ENCODE data around the gene POC1A.

POC1A gene

GRCh38 chr3:52092891-52093290, 61.3 kb downstream of the POC1A start:
- H3K27ac ChIP-seq: peak overlapping the region; percentile 15; the same call in 1 of the 2 replicates
- TF ChIP-seq CTCF (conservative IDR thresholded peaks at IDR 0.05; ENCODE audit: low read depth): no peak
- no peak for DNase-seq (ENCODE audit: low spot score)
- POLR2A ChIA-PET (ENCODE audit: low non-redundant PET): no interaction called here
- CTCF ChIA-PET: no interaction called here

GRCh38 chr3:52092271-52092660, 62.0 kb downstream of the POC1A start:
- ChIA-PET CTCF (no interaction called here), POLR2A (ENCODE audit: low non-redundant PET) (no interaction called here)
- no peak for TF ChIP-seq CTCF (conservative IDR thresholded peaks at IDR 0.05; ENCODE audit: low read depth)
- H3K27ac ChIP-seq: peak overlapping the region; percentile 75
- no peak for DNase-seq (ENCODE audit: low spot score)

DNA sequence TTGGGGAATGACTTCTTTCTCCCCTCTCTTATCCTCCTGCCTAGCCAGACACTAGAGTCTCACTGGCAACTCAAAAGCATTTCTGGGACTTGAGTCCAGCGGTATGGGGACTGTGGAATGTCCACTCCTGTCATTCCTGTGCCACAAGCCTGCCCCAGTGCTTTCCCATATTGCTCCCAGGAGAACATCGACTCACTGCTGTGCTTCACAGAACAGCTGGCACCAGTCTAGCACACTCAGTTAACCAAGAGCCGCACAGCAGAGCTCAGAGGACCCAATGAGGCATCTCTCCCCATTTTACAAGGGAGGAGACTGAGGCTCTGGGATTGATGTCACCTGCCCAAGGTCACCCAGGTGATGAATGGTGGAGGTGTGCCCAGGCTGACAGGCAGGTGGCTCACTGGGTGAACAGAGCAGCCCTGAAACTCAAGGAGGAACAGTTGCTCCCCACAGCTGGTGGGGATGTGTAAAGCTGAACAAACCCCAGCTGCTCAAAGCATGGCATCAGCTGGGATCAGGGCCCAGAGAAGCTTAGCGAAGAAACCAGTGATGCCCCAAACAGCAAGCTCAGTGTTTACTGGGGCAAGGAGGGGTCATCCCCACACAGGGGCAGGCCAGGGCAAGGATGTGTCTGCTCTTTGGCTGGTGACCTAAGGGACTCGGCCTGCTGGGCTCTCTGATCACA, 62.5 kb downstream of the POC1A start:
- CTCF ChIA-PET: interaction anchor here (0.6 to 1.3 kb wide), 2 partner anchors 31 to 389 kb away, joined by 3 to 4 read pairs; no protein-coding TSS in a partner anchor
- POLR2A ChIA-PET (ENCODE audit: low non-redundant PET): no interaction called here
- peak overlapping the region; percentile 75 for H3K27ac ChIP-seq
- TF ChIP-seq CTCF (conservative IDR thresholded peaks at IDR 0.05; ENCODE audit: low read depth): no peak
- no peak for DNase-seq (ENCODE audit: low spot score)

GRCh38 chr3:52090933-52091468, 63.2 kb downstream of the POC1A start:
- POLR2A ChIA-PET (ENCODE audit: low non-redundant PET): no interaction called here
- CTCF ChIA-PET: interaction anchor here (1.3 kb wide), 1 partner anchor 32 kb away, joined by 4 read pairs; no protein-coding TSS in a partner anchor
- TF ChIP-seq CTCF (conservative IDR thresholded peaks at IDR 0.05; ENCODE audit: low read depth): no peak
- peak overlapping the region; percentile 75 for H3K27ac ChIP-seq
- DNase-seq (ENCODE audit: low spot score): no peak

GRCh38 chr3:52090131-52090932, 63.9 kb downstream of the POC1A start:
- peak; percentile 41 for DNase-seq (ENCODE audit: low spot score)
- H3K27ac ChIP-seq: peak overlapping the region; percentile 75
- no peak for TF ChIP-seq CTCF (conservative IDR thresholded peaks at IDR 0.05; ENCODE audit: low read depth)
- CTCF ChIA-PET: interaction anchor here (1.3 kb wide), 1 partner anchor 33 kb away, joined by 4 read pairs; no protein-coding TSS in a partner anchor
- POLR2A ChIA-PET (ENCODE audit: low non-redundant PET): no interaction called here

DNA sequence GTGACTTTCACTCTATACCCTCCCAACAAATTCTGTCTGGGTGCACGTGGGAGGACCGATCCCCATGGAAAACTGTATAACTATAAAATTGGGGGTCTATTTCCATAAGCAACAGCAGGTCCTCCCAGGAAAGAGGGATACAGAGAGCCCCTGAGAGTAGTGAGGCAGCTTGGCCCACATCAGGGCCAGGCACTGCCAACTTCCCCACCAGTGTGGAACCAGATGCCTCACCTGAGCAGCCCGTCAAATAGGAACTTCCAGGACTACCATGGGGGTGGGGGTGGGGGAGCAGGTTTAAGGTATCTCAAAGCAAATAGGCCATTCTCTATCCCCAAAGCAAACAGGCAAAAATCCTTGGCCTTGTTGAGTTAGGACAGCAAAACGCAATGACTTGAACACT, 64.5 kb downstream of the POC1A start:
- H3K27ac ChIP-seq: peak overlapping the region; percentile 75
- ChIA-PET POLR2A (ENCODE audit: low non-redundant PET) (interaction anchor here (0.6 kb wide), 1 partner anchor 17 kb away, joined by 3 read pairs; no protein-coding TSS in a partner anchor), CTCF (no interaction called here)
- no peak for DNase-seq (ENCODE audit: low spot score)
- TF ChIP-seq CTCF (conservative IDR thresholded peaks at IDR 0.05; ENCODE audit: low read depth): no peak
